GM21360 (cell line): Measurements from ENCODE around the gene ANKRD40CL.
"Not testable (repeated sequence)": the region's sequence is repeated elsewhere in the genome, so short reads cannot be mapped to it uniquely, and the experiment has no call there.

ENCODE experiments used
- ATAC-seq: cut with Tn5 transposase; IDR thresholded peaks from one replicate; pipeline ENCODE4 v1.9.1; 2021; ENCODE audit warnings: mild to moderate bottlenecking, moderate library complexity; ENCODE audit not compliant: unreplicated experiment

The ANKRD40CL gene, protein sequence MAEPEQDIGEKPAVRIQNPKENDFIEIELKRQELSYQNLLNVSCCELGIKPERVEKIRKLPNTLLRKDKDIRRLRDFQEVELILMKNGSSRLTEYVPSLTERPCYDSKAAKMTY

DNA sequence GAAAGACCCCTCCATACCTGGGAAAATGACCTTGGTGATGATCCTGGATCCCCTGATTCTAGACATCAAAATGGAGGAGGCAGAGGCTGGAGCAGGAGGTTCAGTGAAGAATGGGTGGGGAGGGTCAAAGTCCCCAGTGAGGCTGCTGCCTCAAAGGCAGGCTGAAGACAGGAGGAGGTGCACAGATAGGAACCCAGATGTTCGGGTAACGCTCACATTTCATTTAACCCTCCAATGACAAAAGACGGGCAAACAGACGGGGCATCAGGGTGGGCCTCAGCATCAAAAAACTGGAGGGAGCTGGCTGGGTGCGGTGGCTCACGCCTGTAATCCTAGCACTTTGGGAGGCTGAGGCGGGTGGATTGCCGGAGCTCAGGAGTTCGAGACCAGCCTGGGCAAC is at the start of gene ANKRD40CL:
ANKRD40CL (minus strand) TSS at position 73 of the 400 bp plus-strand sequence. CDS start 605 bp downstream, outside the sequence.
- no peak for ATAC-seq

DNA sequence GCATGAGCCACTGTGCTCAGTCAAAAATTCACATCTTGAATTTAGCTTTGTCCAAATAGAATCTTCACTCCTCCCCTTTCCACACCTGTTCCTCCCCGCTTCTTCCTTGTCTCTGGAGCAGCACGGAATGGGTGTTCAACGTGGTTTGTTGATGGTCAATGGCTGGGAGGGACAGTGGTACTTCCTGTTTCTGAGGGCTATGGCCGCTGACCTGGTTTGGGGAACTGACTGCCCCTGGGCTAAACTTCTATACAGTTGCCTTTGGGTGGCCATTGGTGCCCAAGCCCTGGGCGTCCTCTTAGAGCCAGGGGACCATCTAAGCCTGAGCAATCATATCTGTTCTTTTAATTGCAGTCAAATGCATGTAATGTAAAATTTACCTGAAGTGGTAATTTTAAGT is 49.0 kb upstream of the ANKRD40CL start:
- no peak for ATAC-seq

DNA sequence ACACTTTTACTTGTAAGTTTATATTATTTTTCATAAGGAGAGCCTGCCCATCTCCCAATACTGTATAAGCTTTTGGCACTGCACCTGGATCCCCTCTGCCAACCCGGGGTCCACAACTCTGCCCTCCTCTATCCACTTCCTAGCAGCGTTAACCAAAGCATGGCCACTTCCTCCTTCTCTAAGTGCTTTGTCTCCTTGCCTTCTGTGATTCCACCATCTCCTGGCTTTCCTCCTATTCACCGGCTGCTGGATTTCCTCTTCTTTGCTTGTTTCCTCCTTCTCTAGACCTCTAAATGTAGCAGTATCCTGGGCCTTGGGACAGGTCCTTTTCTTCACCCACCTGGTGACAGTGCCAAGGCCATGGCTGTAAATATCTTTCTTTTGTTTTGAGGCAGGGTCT is 48.1 kb upstream of the ANKRD40CL start:
- no peak for ATAC-seq

DNA sequence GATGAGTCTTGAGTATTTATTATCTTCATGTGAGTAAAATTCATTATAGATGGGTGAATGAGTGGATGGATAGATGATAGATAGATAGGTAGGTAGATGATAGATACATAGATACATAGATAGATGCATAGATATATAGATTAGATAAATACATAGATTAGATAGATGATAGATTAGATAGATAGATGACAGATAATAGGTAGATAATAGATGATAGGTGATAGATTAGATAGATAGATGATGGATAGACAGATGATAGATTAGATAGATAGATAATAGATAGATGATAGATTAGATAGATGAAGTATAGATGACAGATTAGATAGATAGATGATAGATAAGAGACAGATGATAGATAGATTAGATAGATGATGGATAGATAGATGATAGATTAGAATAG is 46.3 kb upstream of the ANKRD40CL start:
- ATAC-seq, result no peak

DNA sequence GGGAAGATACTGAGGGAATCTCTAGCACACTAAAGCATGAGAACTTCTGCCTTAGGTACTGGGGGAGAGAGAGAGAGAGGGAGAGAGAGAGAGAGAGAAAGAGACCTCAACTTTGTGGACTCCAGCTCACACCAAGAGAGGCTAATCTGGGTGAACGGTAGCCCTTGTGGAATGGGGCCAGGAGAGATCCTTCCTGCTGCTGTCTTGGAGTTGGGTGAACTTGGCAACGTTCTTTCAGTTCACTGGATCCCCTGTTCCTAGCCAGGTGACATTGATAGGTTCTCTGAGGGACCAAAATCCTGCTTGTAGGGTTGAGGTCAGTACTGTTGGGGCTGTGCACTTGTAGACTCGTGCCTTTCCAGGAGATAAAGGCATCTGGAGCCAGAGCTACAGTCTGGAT is 41.6 kb upstream of the ANKRD40CL start:
- no peak for ATAC-seq

DNA sequence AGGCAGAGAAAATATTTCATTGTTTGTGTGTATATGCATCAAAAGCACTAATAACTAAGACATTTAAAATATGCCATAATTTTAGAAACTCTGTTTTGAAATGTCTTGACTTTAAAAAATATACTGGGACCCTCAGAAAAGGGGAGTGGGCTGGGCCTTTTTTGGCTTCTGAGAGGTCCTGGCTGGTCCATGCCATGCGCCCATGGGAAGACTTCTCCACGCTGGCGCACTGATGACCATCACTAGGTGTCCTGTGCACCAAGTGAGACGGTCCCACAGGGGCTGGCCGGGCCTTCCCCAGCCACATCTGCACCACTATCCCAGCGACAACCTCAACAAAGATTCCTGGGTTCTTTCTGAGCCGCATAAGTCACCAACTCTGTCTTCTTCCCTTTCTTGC is 41.1 kb upstream of the ANKRD40CL start:
- ATAC-seq, result no peak

DNA sequence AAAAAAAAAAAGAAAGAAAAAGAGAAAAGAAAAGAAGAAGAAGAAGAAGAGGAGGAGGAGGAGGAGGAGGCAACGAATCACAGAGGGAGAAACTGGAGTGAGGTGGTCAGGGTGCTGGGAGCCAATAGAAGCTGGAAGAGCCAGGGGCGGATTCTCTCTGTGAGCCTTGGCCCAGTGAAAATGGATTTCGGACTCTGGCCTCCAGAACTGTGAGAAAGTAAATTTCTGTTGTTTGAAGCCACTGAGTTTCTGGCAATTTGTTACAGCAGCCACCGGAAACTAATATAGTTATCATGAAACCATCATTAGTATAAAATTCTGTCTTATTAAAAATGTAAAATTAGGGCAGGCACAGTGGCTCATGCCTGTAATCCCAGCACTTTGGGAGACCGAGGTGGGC is 40.4 kb upstream of the ANKRD40CL start:
- no peak for ATAC-seq

DNA sequence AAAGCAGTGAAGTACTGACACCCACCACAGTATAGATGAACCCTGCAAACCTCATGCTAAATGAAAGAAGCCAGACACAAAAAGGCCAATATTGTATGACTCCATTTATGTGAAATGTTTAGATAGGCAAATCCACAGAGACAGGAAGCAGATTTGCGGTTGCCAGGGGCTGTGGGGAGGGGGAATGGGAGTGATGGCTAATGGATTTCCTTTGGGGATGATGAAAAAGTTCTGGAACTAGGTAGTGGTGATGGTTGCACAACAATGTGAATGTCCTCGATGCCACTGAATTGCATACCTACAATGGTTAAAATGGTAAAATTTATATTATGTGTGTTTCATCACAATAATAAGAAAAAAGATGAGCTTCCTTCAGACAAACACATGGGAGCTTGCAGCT is 39.7 kb upstream of the ANKRD40CL start:
- no peak for ATAC-seq

DNA sequence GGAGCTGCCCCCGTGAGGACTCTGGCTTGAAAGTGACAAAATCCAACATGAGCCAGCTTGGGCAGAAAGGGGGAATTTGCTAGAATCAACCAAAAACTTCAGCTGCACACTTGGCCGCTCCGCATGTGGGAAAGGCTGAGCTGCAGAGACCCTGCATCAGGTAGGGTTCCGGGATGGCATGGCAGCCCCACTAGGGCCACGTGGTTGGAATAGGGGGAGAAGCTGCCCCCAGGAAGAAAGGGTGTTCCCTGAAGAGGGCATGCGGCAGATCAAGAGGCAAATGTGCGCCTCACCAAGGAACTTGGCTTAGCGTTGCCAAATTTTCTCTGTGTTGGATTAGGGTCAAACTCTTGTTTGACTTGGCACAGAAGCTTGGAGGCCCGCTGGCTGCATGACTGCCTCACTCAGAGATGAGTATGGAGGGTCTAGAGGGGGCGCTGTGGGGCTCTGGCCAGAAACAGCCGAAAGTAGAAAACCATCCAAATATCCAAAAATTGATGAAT is 38.9 kb upstream of the ANKRD40CL start:
- no peak for ATAC-seq

DNA sequence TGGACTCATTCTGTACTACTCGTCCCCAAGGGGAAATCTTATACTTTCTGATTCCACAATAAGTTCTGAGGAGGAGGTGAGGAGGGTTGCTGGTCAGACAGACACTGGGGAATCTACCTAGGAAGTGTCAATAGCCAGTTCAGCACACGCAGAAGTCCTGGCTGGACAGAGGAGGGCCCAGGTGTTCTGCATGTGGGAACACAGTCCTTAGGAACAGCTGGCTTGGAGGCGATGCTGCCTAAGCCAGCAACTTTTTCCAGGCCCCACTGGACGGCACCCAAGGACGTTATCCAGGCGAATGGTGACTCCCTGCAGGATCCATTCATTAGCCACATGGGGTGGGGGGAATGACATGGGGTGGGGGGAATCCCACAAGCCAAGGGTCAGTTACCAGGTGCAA is 38.2 kb upstream of the ANKRD40CL start:
- no peak for ATAC-seq

DNA sequence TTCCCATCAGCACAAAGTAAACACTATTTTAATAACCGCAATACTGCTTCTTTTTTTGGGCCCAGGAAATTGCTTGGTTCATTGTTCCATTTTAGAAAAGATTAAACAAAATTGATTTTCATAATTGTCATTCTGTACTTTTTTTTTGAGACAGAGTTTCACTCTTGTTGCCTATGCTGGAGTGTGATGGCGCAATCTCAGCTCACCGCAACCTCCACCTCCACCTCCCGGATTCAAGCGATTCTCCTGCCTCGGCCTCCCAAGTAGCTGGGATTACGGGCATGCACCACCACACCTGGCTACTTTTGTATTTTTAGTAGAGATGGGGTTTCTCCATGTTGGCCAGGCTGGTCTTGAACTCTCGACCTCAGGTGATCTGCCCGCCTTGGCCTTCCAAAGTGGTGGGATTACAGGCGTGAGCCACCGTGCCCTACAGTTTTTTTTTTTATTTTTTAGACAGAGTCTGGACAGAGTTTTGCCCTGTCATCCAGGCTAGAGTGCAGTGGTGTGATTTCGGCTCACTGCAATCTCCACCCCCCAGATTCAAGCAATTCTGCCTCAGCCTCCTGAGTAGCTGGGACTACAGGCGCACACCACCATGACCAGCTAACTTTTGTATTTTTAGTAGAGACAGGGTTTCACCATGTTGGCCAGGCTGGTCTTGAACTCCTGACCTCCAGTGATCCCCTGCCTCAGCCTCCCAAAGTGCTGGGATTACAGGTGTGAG is 37.6 kb upstream of the ANKRD40CL start:
- not testable (repeated sequence) for ATAC-seq

DNA sequence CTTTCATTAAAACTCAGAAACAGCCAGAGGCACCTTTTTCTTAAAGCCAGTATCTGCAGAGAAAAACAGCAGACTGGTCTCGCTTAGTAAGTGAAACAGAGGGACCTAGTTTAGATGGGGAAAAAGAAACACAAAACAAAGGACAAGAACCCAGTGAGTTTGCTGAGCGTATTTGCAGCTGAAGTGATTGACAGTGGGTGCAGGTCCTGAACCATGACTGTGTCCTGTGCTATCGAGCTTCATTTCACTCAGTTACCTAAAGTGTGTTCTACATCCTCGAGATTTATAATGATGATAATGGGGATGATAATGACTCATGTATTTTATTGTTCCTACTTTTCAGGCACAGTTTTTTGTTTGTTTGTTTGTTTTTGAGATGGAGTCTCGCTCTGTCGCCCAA is 36.4 kb upstream of the ANKRD40CL start:
- ATAC-seq, result no peak

DNA sequence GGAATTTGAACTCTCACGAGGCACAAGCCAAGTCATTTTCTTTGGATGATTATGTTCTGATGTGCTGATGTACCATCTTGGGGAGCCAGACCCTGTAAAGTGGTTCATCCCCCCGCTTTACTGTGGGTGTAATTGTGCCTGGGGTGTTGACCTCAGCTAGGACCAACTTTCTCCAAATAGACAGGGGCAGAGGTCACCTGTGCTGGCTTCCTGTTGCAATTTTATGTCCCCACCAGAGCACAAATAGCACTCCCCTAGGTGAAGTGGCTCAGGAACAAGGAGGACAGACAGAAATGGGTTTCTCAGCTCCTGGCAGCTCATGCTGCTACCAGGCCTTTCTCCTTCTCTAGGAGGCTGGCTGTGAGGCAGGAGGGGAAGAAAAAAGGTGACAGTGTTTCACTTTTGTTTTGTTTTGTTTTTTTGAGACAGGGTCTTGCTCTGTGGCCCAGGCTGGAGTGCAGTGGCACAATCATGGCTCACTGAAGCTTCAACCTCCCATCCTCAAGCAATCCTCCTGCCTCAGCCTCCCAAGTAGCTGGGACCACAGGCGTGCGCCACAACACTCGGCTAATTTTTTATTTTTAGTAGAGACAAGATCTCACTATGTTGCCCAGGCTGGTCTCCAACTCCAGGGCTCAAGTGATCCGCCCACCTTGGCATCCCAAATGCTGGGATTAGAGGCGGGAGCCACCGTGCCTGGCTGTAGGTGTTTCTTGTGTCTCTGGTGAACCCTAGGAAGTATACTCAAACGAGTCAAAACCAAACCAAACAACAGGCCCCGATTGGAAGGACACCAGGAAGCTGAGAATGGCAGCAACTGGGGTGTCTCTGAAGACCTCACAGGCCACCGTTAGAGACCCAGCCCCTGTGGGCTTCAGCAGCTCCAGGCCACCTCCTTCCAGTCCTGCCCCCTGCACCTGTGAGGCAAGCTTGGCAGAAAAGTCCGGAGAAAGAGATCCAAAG is 35.6 kb upstream of the ANKRD40CL start:
- no peak for ATAC-seq

DNA sequence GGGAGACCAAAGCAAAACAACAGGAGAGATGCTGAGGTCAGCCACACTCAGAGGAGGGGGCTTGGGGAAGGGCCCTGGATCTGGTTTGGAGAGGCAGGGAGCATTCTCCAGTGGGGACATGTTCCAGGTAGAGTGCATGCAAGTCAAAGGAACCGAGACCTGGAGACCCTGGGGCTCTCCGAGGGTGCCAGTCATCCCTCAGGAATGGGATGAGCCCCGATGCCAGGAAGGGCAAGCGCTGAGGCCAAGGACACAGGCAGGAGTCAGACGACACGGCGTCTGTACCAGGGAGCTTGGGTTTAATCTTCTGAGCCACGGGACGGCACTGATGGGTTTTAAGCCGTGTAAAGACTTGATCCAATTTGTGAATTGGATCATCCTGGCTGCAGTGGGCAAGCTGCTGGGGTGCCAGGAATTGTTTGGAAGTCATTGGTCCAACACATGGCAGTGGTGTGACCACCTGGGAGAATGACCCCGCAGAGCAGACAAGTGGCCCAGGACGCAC is 32.9 kb upstream of the ANKRD40CL start:
- ATAC-seq, result no peak

DNA sequence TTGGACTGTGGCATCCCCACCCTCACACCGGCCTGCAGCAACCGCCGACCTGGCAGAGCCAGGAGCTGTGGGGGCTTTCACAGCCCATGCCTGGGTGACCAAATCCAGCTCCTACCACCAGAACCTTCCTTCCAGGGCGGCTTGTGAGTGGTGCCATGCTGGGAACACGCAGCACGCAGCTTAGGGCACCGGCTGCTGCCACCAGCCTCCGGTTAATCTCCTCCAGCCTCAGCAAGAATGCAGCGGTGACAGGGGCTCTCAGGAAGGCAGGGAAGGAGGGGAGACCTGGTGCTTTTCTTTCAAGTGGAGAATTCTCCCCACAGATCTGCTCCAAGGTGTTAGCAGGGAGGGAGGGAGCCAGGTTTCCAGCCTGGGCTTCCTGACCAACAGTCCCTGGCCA is 32.3 kb upstream of the ANKRD40CL start:
- no peak for ATAC-seq

DNA sequence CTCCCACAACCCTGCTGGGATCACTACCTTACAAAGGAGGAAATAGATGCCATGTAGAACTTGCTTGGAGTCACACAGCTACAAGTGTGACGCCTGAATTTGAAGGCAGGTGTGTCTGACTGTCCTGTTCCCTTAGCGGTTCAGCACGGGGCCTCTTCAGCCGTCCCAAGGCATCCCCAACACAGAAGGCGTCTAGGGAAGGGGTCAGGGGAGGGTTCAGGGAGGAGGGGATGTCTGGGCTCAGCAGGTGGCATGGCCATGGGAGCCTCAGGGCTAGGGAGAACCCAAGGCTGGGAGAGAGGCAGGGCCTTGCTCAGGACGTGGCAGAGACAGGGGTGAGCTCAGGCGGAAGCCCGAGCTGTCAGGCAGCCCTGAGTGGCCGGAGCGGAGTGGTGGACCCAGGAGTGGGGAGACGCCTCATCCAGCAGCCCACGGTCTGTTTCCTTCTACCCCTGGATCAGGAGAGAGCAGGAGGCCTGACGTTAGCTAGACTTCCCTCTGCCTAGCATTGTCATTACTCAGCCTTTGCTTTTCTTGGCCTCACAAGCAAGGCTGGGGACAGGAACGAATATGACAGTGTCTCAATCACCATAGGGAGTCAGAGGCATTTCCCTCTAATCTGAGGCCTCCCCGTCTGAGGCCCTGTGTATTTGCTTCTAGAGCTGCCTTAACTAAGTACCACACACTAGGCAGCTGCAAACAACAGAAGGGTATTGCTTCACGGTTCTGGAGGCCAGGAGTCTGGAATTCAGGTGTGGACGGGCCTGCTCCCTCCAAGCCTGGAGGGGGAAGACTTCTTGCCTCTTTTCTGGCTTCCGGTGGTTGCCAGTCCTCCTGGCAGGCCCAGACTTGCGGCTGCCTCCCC is 31.3 kb upstream of the ANKRD40CL start:
- no peak for ATAC-seq

DNA sequence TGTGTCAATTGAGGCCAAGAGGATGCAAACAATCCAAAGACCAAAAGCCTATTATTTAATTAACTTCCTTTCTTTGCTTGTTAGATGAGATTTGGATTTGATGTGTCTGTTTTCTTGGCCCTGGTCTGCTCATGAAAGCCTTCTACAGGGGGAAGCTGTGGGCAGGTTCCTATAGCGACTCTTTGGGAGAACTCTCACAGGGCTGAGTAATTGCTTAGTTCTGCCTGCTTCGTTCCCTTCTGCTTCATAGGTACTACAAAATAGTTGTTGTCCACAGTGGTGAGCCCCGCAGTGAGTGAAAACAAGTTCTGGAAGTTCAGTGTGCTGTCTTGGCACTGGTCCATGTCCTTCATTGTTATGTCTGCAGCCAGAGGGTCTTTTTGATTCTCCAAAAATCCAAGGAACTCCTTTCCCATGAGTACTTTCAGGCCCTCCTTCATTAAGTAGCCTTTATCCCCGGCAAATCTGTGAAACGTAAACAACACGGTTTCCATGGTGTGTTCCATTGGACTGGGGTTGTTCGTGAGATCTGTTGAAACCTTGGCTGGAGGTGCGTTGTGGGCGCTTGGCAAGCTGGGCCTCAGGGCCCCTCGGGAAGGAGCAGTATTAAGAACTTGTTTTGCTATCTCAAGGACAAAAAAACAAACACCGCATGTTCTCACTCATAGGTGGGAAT is 30.0 kb upstream of the ANKRD40CL start:
- no peak for ATAC-seq

DNA sequence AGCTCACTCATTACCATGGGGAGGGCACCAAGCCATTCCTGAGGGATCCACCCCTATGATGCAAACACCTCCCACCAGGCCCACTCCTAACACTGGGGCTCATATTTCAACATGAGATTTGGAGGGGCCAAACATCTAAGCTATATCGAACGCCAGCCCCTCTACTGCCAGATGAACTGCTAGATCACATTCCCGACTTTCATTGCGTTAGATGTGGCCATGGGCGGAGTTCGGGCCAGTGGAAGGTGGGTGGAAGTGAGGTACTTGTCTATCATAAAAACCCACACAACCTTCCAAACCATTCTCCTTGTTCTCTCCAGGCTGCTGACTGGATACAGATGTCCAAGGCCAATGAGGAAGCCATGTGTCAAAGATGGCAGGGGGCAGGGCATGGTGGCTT is 27.0 kb upstream of the ANKRD40CL start:
- no peak for ATAC-seq

DNA sequence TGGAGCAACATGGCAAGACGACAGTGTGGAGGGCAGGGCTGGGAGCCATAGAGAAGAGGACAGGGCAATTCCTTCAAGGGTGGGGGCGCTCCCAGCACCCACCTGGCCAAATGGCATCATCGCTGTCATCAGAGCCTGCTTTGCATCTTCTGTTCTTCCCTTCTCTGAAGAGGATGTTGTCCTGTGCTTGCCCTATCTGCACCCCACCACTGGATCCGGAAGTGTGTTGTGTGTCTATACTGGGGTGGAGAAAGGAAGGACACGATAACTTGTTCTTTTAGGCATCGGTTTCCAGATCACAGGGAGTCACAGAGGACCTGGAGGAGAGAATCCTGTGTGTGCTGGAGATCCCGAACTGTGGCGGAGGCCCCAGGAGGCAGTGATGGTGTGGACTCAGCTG is 25.7 kb upstream of the ANKRD40CL start:
- ATAC-seq, result no peak

DNA sequence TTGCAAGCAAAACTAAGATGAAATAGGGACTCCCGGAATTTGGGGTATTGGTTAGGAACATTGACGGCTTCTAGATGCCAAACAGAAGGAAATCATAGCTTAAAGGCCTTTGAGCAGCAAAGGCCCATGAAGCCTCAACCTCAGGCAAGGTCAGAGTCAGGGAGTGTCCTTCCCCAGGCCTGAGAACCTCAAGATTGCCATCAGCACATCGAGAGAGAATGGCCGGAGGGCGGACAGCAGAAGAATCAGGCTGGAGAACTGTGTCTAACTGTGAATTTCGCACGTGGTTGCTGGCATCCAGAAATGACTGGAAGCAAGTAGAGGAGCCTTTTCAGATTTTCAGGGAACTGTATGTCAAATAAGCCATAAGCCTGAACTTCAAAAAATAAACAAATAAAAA is 24.8 kb upstream of the ANKRD40CL start:
- no peak for ATAC-seq
